Stimulated activated CD4-positive, alpha-beta T cell treated with anti-CD3 and anti-CD28 coated beads, Interleukin-12 subunit alpha, Interleukin-12 subunit beta, amount 100 ng/mL, for 4 hours (primary cell): ENCODE measurements around the gene RFX3.

ENCODE experiments used
- DNase-seq: peaks from one replicate; pipeline ENCODE4 v3.0.0-alpha.2; 2020

Gene RFX3

DNA sequence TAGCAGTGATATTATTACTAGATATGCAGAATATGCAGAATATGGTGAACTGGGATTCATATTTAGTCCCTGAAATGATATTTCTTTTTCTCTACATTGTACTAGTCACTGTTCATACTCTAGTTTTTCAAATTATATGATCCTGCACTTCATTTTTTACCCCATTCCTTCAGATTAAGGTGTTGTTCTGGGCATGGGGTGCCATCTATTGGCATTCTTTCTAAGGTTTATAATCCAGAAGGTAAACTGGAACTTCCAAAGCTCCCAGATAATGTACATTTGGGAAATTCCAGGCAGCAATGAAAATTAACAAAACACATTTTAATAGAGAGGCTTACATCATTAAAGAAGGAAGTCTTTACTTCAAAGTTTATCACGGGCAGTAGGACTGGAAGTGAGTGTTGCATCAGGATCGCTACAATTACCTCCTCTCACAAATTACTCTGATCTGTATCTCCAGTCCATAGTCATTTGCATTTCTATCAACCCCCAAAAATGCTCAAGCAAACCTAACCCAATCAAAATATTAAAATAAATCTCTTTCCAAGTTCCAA, 12.5 kb downstream of the RFX3 start:
- DNase-seq = no peak

DNA sequence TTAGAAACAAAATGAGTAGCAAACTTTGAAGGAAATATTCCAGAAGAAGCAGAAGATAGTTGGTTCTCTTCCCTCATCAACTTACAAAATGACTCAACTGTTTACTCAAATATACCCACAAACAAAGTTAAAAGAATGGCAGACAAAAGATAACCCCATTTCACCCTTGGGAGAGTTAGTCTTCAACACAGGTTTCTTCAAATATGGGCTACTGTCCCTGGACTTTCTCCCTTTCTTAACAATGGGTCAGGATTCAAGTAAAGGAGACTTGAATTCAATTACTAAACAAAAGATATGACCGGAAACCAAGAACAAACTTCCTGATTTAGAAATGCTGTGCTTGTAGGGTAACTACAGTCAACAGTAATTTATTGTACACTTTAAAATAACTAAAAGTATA, 14.2 kb downstream of the RFX3 start:
- no peak for DNase-seq

DNA sequence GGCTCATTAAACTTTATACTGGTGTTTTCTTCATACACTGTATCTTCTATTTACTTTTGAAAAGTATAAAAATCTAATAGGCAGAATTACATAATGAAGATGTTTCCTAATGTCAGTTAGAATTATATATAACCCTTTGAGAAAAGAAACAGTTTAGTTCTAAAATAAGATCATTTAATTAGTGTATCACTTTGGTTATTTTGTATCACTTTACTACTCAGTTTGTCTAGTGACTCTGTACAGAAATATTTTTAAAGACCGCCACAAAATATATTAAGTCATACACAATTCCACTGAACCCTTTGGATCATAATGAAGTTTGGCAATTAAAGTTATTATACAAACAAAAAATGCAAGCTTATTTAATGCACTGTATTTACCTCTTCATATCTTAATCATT, 15.0 kb downstream of the RFX3 start:
- no peak for DNase-seq

DNA sequence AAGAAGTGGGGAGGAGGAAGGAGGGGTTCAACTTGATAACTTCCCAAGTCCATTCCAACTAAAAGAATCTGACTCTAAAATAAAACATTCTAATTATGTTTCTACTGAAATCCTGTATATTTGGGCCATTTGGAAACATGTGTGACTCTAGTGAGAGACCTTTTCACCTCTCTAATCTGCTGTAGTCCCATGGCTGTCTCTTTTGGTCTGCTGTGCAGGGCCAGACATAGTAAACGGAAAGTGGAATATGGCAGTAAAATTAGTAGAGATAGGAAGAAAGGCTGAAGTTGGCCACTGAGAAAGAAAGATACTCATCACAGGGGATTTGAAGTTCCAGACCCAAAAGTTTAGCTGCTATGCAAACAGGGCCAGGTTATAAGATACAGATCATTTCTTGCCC, 15.9 kb downstream of the RFX3 start:
- no peak for DNase-seq

DNA sequence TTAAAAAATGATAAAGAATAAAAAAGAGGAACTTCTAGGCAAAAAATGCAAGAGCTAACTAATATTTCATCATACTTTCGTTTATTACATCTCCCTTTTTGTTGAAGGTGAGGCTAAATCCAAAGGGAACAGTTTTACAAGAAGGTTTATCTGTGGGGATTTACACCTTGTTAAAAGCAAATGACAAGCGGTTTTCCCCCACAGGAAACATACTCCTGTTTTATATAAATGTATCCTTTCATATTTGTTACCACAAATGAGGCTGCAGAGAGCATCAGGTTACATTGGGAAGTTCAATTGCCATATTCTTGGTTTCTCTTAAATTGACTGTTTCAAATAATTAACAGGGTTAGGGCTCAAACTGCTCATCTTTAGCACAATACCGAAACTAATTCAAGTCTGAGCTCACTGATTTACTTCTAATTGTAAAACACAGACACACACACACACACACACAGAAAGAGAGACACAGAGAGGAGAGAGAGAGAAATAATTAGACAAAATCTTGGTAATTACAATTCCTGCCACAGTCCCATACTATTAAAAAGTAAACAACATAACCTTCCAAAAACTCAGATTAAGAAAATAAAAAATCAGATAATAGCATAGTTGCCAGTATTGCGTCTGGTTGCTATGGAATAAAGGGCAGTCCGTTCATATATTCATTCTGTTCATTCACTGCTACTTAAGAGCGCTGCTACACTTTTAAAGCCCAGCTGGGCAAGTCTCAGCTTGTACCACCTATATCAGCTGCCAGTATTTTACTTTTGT, 17.1 kb downstream of the RFX3 start:
- no peak for DNase-seq

DNA sequence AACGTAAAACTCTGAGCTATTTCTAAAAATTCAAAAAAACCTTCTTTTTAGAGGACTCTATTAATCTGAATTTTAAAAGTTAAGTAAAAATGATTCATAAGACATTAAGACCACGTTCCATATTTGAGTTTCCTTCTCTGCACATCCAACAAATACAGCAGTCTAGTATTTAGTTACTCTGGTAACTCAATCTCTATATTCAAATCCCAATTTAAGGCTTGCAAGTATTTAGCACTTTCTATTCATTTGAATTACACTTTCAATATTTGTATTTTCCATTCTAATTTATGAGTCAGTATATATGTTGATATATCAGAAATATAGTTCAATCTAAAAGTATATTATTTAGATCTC, 17.7 kb downstream of the RFX3 start:
- DNase-seq = no peak

DNA sequence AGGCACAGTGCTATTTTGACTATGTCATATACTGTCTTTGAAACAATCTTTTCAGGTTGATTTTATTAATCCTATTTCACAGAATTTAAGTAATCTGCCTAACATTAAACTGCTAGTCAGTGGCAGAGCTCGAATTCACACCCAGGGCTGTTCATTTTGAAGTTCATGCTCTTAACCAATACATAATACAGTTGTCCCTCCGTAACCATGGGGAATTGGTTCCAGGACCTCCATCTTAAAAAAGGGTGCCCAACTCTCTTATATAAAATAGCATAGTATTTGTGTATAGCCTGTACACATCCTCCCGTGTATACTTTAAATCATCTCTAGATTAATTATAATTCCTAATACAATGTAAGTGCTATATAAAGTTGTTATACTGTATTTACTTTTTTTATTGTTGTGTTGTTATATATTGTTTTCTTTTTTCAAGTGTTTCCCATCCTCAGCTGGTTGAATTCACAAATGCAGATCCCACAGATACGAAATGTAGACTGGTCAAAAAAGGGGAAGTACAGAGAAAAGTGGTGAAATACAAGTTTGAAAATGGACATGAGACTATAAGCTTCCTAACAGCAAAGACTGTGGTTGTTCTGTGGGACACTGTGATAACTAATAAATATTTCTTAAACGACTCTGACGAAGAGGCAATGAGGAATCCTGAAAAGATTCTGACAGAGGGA, 18.3 kb downstream of the RFX3 start:
- DNase-seq = no peak

DNA sequence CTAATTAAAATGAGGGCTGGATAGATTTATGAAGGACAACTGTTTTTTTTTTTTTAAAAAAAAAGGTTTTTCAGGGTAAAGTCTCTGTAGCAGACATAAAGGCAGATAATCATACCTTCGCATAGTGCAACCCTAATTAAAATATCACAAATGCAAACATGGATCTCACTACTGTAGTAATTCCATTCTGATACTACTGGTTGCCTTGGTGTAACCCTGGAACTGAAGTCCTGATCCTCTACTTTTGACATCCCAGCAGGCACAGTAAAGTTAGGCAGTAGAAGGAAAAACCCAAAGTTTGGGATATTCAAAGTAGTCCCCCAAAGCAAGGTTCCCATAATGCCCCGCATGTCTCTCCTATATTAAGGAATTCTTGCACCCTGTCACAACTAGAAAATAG, 19.6 kb downstream of the RFX3 start:
- no peak for DNase-seq

DNA sequence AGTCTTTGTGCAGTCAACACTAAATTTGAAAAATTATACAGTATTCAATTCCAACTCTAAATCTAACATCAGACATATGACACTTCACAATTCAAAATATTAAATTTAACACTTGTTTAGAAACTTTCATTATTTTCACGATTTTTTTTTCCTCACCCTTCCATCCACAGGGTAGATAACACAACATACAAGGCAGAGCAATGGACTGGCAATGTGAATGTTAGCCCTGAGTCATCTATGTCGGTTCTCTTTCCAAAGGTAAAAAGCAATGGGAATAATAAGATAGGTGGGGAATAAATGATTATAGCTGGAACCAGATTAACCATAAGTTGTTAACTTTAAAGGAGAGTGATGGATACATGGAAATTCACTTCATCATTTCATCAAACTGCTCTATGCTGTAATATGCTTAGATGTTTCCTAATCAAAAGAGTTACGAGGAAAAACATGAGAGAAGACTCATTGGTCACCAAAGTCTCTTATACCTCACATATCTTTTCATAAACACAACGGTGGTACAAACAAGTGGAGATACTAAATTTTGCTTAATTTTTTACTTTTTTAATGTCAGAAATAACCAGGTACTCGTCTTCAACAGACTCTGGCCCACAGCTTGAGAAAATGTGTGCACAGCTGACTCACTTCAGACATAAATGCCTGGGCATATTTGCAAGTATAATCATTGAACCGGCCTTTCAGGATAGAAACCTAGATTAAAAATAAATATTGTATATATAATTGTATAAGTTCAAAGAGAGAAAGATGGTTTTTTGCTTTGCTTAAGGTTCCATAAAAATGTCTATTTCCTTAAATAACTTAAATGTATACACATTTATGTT, 23.0 kb downstream of the RFX3 start:
- DNase-seq = no peak

DNA sequence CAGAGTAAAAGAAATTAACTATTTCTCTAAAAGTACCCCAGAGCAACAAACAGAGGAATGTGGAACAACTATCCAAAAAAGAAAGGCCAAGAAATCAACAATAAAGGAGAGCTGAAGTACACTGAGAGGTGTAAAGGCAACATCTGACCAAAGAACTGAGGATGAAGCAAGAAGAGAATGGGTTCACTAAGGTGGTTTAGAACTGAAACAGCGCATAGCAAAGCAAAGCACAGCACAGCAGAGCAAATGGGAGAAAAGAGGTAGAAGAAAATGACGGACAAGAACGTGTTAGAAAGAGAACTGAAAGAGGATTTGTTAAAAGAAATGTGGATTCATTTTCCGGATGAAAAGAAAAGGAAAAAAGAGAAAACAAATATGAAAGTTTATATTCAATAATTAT, 25.8 kb downstream of the RFX3 start:
- no peak for DNase-seq

DNA sequence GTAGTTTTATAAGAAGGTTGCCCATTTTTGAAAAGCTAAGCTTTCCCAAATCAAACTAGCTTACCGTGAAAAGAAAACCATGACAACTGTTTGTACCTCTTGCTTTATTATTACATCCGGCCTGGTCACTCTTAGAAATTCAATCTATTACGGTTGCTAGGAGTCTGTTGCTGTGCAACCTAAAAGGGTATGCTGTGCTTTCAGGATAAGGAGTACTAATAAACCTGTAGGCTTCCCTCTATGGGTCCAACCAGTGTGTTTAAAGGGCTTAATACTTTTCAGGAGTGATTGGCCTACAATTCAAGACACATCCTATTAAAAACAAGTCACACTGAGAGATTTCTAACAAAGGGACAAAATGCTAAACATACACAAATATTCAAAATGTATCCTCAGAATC, 27.1 kb downstream of the RFX3 start:
- DNase-seq = no peak

DNA sequence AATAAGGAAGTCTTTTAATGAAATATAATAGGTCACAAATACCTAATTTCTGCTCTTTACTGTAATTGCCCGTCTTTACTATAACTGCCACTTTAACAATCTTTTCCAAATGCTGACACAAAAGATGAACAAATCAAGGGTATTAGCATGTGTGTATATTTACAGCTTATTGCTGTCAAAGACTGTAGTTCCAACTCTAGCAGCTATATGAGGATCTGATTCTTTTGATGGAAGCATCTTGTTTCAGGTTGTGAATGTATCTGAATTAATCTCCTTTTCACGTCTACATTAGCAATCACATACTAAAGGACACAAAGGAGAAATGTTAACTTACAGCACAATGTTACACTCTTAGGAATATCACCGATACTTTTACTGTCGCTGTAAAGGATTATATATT, 27.9 kb downstream of the RFX3 start:
- no peak for DNase-seq

DNA sequence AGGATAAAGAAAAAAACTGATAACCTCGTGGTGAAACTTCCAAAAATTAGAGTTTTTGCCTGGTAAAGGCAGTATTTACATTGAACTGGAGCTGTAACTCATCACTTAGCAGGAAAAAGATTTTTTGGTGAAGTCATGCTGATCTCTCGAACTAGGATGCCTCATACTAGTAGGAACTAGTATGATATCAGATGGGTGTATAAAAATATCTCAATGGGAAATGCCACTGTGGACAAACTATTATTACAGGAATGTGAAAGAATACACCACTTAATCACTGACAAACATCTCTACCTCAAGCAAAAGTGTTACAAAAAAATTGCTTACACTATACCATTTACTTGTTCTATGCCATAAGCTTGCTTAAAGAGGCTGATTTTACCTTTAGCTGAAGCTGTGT, 28.4 kb downstream of the RFX3 start:
- DNase-seq = no peak

DNA sequence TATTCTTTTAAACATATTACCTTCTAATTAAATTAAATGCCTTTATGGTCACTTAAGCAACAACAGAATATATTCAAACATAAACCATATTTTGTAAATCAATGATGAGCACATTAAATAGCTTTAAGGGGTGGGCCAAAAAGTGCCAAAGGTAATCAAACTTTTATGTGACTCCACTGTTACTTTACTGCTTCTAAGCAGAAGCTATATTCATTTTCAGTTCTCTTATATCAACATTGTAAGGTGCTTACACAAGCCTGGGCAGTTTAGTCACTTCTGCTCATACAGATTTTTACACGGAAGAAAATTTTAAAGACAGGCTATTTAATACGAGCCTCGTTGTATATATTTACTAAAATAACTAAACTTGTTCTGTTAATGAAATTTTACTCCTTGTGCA, 29.9 kb downstream of the RFX3 start:
- no peak for DNase-seq

DNA sequence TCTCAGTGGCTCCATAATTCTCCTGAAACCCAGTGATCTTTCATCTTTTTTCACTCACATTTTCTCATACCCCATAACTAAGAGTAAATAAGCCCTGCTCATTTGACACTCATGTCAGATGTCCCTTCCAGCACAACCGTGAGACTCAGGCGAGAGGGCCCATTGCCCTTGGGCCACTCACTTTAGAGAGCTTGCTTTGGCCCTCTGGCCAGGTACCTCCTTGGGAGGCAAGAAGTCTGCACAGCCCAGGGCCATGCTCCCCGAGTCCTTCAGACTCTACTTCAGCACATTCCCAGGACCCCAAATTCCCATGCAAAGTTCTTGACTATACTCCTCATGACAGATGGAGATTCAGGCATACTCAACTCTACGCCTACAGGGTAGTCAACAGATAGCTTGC, 33.6 kb downstream of the RFX3 start:
- no peak for DNase-seq

DNA sequence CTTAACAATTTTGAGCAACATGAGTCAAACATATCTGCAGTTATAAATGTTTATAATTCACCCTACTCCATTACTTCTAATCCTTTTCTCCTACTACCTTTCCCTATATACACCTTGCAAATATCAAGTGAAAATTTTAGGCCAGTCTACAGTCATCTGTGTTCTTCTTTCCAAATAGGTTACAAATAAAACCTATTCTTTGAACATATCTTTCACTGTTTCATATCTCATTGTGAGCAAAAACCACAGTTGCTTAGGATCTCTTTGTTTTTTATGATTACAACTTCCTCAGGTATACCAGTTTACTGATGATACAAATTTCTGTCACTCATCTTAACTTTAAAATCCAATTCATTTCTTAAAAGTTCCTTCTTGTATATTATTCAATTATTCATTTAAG, 34.4 kb downstream of the RFX3 start:
- DNase-seq = no peak

DNA sequence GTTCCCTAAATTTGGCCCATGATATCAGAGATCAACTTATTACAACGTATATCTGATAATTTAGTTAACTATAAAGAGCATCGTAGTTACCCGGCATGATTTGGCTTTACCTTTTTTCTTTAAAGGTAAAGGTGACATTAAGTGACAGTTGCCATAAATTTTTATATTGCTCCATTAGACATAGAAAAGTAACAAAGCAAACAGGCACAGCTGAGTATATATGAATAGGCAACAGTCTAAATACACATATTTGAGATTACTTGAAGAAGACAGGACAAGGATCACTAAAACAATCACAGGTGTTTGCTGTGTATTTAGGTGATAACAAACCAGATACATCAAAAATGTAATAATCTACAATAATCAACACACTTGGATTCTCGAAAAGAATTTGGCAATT, 34.8 kb downstream of the RFX3 start:
- DNase-seq = no peak

DNA sequence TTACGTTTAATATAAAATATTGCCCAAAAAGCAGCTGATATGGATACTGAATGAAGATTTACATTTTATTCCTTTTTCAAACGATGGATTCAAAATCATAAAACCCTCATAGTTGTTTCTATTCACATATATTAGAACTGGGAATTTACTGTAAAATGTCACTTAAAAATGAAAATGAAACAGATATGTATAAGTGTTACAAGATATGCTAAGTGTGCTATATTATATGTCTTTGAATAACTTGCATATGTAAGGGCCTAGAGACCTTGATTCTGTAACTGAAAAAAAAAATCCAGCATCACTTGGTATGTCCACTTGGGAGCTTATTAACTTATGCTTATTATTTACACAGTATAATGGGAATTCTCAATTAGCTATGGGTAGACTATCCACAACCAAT, 43.2 kb downstream of the RFX3 start:
- DNase-seq = no peak

DNA sequence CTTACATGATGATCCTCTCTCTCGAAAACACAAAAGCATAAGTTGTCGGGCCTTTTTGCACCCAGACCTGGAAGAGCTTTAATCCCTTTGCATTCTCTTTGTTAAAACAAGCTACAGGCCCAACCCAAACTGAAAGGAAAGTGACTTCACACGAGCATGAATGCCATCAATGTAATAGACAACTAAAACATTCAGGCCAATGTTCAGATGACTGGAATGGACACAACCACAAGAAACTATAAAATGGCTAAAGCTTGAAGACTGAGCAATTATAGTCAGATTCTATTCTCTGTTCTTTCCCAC, 45.5 kb downstream of the RFX3 start:
- no peak for DNase-seq

DNA sequence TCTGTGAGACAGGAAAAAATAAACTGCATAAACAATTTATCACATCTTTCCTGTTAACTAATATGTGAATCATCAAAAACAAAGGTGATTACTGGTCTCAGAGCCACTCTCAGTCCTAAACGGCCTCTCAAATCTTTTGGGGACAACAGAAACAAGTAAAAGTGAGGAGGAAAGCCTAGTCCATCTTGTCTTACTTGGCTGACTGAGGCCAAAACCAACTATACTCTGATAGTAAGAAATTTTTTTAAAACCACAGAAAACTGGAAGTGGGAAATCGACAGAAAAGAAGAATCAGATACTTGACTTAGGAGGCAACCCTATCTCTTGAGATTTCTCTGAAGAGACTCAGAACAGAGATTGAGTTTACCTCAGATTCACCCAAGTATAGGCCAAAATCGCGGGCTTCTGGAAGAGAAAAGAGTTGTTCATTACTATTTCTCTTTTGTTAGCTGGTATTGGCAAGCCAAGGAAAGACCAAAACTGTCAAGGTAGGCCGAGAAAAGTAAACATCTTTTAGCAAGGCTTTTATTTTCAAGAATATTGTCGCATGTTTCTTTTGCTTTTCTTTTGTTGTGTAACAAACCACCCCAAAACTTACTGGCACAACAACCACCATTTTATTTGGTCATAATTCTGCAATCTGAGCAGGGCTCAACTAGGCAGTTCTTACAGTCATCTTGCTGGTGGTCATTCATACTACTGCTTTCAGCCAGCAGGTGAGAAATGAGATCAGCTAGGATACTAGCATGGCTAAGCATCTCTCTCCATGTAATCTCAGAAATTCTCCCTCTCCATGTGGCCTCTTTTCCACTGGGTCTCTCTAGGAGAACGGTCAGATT, 46.1 kb downstream of the RFX3 start:
- DNase-seq = no peak

DNA sequence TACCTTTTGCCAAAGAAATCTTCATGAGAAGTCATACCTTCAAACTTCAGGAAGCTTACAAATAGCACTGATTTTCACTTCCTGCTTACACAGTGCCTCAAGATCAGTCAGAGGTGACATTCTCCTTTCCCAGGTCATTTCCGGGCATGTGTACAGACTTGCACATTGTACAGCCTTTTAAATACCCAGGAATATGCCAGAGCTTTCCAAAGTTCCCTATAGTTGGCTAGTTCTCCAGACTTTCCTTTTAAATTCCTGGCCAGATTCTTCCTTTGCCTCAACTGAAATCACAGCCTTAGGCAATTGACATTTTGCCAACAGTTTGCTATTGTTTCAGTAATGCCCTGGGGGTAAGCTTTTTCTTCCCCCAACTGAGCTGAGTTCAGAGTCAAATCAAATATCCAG, 47.2 kb downstream of the RFX3 start:
- DNase-seq = no peak

DNA sequence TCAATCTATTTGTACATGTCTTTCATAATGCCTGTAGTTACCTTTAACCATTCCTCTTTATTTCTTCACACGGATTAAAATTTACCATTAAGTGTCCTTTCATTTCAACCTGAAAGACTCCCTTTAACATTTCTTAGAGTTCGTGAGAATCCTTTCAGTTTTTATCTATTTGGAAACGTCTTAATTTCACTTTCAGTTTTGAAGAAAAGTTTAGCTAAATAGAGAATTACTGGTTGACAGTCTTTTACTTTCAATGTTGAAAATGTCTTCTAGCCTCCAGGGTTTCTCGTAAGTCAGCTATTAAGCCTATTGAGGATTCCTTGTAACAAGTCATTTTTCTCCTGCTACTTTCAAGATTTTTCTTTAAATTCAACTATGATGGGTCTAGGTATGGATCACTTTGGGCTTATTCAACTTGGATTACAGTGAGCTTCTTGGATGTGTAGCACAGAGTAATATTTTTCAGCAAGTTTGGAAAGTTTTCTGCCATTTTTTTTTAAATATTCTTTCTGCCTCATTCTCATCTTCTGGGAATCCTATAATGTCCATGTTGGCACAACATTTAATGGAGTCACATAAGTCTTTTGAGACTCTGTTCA, 48.5 kb downstream of the RFX3 start:
- DNase-seq = no peak
